T-helper 1 cell (primary cell): ENCODE data around the gene HCN4.

Source experiments
- DNase-seq, 5 donors: peaks; one replicate each; pipeline ENCODE4 v3.0.0-alpha.2; 2012 to 2020

HCN4 gene

DNA sequence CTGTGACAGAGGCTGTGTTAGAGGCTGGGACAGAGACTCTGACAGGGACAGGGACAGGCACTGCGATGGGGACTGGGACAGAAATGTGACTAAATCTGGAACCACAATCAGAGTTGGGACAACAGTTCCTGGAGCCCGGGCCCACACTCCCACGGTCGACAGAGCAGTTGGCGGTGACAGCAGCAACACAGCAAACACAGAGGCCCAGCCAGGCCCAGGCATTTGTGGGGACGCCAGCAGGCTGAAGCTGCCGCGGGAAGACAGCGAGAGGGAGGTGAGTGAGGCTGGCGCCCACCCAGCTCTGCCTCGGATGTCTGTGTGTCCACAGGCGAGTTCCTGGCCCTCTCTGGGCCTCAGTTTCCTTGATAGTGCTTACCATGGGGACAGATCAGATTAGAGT lies 9.3 kb upstream of the HCN4 start:
- DNase-seq, result no peak

DNA sequence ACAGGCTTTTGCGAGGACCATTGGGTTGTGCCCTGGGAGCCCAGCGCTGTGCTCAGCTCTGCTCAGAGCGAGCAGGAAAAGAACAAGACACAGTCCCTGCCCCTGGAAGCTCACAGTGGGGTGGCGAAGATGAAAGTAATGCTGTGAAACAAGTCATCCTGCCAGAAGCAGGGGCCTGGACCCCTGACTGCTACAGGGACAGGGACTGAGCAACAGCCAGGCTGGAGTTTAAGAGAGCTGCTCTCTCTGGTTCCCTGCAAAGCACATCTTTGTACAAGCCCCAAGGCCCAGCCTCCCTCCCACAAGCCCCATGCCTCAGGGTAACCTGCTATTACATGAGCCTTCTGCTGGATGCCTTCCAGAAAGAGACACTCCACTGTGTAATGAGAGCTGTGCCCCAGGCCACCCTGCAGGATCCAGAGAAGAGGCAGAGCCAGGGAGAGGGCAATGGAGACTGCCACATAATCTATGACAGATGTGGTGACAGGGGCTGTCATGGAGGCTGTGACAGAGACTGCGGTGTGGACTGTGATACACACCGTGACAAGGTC lies 7.1 kb upstream of the HCN4 start:
- DNase-seq, result no peak

DNA sequence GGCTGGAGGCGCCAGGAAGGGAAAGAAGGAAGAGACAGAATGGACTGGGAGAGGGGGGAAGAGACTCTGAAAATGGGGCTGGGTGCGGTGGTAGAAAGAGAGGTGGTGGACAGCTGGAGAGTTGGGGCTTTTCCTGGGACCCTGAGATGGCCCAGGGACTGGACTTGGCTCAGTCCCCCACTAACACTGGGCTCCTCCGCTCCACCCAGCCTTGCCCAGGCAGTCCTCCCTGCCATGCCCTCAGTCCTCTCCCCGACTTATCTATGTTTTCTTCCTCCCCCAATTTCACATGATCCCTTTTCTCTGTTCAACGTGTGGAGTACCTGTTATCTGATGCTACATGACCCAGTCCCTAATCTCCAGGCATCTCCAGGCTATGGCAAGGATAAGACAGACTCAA lies 6.3 kb upstream of the HCN4 start:
- no peak for DNase-seq

DNA sequence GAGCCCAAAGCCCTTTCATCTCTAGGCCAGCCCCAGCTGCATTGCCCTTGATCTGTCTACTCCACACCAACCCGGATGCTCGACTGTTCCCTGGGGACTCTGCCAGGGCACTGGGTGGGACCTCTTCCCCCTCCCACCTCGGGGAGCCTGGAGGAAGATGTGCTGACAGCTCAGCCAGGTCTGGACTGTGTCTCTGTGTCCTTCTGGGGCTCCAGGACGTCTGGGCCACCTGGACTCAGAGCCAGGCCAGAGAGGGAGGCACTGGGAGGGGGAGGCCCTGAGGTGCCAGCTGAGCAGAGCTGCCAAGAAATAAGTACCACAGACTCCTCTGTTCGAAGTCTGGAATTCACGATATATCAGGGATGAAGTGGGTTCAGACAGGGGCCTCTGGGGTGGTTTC lies 5.8 kb upstream of the HCN4 start:
- no peak for DNase-seq

DNA sequence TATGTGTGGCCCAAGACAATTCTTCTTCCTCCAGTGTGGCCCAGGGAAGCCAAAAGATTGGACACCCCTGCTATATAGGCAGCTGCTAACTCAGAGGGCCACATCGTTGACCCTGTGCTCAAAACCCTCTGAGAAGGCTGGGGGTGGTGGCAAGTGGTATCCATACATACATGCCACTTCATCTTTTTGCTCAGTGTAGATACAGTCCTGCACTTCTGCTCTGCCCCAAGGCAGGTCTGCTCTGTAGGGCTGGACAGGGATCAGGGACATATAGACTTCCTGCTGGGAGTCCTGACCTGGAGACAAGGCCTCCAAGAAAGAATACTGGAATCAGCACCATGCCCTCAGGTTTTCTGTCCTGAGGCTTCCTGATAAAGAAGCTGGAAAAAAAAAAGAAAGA lies 4.5 kb upstream of the HCN4 start:
- DNase-seq, result no peak

DNA sequence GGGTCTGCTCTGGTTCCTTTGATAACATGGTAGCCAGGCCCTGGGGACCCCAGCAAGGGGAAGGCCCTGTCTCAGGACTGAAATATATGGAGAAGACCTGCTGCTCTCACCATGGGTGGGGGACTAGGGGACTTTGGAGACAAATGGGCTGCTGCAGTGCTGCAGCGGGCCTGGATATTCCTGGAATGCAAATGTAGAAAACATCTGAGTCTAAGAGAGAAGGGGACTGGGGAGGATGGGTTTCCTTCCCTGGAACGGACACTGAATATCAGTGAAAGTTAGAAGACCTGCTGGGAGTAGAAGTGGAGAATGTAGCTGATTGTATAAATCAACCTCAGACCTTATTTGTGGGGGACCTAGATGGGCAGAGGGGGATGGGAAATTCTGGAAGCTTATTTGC lies 3.1 kb upstream of the HCN4 start:
- DNase-seq, result no peak

DNA sequence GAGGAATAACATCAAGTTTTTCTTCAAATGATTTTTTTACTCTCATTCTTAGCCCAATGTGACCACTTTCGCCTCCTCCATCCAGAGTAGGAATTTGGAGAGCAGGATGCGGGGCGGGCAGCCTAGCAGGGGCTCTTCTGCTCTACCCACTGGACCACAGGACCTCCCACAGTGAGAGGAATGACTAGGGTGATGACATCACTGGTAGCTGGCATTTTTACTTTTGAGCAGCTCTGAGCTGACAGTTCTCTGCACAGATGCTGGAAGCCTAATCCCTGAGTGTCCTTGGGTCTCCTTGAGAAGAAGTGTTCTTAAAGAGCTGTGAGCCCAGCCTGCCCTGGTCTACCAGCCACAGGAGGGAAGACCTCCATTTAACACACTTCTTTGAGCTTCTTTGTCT lies 1.4 kb upstream of the HCN4 start:
- peak in 1 of 5 donors; percentile 4 for DNase-seq

DNA sequence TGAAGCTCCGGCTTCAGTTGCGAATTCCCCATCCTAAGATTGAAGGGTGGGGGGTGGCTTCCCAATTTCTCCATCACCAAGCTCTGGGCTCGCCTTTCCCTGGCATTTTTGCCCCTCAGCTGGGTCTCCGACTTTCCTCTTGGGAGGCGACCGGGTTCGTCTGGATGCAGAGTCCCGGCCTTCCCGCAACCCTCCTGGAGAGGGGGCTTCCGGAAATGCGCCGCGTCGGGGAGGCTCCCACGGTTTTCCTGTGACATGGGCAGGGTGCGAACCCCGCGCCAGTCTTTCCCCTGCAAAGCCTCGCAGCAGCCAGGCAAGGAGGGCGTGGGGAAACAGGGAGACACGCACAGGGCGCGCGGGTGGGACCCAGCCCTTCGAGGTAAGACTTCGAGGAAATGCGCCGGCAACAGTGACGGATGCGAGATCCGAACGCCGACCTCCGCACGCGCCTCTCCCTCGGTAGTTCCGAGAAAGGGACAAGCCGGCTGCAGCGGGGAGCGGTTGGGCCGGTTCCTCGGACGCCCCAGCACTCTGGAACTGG lies 466 bp upstream of the HCN4 start:
- peak in 1 of 5 donors; percentile 5 for DNase-seq

DNA sequence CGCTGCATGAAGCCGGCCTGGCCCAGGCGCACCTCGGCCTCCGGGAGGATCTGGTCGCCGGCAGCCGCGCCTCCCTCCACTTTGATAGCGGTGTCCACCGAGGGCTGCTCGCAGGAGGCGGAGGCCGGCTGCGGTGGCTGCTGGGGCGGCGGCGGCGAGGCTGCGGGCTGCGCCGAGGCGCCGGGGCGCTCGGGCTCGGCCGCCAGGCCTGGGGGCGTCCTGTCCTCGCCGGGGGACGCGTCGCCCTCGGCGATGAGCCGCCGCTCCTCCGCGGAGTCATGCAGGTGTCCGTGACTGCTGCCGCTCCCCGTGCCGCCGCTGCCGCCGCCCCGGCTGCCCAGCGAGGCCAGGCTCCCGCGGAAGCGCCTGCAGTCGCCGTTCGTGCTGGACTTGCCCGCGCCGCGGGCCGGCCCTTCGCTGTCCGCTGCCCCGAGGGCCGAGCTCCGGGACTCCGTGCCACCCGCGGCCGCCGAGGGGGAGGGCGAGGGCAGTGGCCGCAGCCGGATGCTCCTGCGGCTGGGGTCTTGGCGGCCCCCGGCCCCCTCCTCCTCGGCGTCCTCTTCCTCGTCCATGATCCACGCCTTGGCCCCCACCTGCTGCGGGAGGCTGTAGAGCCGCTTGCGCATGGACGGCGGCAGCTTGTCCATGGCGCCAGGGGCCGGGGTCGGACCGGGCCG lies 996 bp downstream of the HCN4 start:
- DNase-seq, result no peak

DNA sequence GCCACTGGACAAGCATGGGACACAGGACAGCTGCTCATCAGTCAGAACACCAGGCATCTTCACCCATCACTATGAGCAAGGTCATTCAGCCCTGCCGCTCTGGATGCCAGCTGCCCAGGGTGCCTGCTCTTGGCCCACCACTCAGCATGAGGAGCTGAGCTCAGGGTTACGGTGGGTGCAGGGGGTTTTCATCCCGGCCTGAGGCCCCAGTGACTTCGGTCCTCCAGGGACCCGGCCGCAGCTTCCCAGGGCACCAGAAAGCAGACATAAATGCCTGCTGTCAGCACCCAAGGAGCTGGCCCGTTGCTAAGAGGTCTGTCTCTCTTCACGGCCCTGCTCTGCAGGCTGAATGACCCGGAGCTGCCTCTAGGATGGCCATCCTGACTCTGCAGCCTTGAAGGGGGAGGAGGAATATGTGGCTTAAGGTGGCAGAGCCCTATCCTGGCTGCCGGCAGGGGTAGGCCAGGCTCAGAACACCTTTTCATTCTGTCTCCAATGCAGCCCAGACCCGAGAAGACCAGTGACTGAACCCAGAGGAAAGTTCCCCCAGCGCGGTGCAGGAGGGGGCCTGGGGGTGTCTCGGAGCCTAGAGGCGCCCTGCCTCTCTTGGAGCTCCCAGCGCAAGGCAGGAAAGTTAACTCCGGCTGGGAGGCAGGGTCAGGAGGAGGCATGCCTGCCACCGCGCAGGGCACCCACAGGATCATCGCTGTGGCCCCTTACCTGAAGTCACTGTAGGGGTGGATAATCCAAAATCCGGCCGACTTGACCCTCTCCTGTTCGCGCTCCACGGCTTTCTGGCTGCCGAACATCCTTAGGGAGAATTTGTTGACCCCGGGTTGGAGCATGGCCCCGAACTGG lies 1.8 kb downstream of the HCN4 start:
- no peak for DNase-seq

DNA sequence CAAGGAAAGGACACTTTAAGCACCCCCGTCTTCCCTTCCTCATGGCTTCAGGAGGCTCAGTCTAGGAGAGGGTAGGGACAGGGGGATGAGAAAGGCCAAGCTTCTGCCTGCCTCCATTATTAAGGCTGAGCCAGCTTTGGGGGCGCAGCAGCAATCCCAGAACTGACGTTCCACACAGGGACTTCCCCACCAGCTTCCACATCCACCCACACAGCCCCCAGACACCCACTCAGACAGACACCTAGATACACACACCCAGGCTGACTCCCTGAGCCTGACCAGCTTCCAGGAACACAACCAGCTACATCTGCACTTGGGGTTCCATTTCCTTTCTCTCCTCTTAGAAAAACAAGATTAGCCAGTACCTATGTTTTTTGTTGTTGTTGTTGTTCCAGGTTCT lies 4.7 kb downstream of the HCN4 start:
- no peak for DNase-seq

DNA sequence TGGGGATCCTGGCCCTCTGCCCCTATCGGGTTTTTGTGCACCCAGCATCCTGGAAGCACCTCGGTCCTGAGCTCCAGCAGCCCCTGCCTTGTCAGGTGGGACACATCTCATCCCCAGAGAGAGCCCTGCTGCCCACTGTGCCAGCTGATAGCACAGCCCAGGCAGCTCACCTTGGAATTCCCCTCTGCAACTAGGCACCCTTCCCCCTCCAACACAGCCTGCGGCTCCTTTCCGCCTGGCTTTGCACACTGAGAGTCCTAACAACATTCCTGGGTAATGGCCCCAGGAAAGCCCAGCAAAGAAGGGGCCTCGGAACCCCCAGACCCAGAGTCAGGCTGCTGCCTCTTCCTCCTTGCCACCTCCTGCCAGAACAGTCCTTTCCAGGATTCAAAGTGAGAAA lies 5.9 kb downstream of the HCN4 start:
- no peak for DNase-seq

DNA sequence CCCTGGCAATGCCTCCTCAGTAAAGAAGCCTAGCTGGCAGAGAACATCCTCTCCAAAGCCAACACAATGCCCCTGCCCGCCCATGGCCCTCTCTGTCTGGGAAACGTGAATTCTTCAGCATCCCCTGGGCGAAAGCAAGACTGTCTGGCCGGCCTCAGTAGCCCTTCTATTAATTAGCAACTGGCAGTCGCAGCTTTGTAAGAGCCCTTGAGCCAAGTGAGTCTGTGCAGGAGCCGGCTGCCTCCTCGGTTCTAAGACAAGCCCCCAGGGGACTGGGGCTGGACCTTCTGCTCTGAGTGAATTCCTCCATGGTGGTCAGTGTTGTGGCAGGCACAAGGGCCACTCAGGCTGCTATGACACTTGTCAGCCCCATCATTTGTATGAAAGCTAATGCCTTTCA lies 7.4 kb downstream of the HCN4 start:
- no peak for DNase-seq

DNA sequence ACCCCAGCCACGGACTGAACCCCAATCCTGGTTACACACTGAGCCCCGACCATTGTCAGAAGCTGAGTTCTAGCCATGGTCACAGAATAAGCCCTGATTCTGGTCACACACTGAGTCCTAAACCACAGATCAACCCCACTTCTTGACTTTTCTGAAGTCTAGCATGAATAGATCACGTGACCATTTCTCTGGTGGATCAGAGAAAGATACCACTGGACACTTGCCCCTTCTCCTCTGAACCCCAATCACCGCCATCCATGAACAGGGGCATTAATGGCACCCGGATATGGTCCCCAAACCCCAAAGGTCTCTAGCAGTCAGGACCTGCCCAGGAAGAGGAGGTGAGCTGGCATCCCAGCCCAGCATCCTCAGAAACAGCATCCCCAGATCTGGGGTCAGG lies 9.1 kb downstream of the HCN4 start:
- no peak for DNase-seq

DNA sequence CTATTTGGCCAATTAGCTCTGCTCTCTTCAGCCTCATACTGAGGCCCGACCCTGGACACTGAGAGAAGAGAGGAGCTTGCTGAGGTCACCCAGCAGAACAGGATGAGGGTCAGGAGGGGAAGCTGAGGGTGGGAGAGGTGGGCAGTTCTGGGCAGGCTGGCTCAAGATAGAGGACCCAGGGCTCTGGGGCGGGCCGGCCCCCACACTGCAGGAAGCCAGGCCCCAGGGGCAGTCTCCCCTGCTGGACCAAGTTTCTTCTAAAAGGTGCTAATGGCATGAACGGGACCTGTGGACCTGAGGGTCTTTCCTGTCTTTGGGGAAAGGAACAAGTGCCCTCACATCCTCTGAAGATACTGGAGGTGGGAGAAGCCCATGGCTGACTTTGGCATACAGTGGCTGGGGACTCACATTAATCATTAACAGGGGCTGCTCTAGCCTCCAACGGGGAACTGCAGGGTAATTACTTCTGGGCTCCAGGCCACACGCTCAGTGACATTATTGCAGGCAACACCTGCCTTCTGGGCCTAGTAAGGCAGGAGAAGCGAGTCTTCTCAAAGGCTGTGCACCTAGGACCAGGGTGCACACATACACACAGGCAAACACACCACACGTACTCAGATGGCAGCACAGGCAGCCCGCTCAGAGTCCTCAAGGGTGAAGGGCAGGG lies 10.6 kb downstream of the HCN4 start:
- DNase-seq, result no peak

DNA sequence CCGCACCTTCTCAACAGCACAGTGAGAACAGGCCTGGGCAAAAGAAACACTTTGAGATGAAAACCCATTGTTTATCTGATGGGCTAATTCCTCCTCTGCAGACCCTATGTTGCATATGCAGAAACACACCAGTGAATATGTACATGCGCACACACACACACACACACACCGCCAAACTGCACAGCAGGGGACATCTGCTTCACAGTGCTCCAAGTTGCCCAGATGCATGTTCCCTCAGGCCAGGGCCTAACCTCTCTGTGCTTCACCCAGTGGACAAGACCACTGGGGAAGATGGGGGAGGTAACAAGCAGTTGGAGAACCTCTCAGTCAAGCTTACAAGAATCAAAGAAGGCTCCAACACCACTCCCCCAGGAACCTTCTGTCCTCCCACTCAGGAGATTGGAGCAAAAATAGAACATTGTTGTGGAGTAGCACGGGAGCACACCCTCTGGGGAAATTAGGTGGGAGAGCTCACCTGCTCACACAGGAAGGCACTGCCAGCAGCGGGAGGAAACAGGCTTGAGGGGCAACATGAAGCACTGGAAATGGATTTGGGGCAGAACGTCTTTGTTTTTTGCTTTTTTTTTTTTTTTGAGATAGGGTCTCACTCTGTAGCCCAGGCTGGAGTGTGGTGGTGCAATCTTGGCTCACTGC lies 13.0 kb downstream of the HCN4 start:
- DNase-seq, result no peak

DNA sequence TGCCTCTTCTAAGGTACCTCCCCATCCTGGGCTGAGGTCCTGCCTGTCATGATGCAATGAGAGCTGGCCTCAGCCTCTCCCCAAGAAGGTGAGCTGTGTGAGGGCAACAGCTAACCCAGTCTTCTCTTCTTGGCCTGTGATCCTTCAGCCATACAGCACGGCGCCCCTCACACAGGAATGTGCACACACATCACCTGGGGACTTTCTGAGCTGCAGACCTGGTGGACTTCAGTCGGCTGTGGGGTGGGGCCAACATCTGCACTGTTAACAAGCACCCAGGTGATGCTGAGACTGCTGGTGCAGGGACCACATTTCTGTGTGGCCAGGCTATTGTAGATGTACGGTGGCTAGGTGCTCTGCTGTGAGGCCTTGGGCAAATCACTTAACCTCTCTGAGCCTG lies 14.5 kb downstream of the HCN4 start:
- no peak for DNase-seq

DNA sequence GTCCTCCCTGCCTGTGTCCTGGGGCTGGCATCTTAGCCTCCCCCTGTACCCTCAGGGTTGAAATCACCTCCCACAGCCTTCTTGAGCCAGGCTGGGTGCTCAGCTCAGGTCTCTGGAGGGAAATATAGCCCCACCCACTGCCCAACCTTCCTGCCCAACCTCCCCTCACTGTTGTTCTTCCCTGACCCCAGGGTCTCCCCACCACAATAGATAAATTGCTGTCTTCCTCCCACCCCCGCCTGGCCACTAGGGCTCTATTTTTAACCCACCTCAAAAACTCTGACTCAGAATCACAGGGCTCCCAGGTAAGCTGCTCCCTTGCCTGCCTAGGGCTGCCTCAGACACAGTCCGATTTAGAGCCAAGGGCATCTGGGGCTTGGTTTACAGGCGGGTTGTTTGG lies 15.0 kb downstream of the HCN4 start:
- no peak for DNase-seq

DNA sequence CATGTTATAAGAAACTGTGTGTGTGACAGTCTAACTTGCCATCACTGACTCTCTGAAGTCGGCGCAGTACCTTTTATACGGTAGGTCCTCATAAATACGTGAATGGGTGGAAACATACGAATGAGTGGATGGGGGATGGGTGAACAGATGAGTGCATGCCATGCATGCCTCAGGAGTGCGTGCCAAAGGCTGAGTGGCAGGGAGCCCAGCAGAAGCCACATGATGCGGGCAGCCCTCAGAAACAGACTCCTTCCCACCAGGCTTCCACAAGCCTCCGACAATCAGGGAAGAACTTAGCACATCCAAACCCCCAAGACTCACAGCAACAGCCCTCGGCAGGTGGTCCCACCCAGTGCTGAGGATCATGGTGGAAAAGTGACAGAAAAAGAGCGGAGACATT lies 16.7 kb downstream of the HCN4 start:
- DNase-seq, result no peak

DNA sequence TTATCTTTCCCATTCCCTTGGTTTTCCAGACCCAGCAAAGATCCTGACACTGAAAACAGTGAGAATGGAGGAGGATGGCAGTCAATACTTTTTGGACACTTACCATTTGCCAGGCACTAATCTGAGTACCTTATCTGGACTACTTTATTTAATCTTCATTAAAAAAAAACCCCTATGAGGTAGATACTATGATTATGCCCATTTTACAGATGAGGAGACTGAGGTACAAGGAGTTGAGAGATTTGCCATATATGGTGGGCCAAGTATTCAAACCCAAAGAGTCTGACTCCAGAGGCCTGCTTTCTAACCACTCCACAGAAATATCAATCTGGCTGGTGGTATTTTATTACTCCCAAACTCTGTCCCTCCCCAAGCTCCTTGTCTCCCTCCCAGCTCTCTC lies 19.6 kb downstream of the HCN4 start:
- no peak for DNase-seq

DNA sequence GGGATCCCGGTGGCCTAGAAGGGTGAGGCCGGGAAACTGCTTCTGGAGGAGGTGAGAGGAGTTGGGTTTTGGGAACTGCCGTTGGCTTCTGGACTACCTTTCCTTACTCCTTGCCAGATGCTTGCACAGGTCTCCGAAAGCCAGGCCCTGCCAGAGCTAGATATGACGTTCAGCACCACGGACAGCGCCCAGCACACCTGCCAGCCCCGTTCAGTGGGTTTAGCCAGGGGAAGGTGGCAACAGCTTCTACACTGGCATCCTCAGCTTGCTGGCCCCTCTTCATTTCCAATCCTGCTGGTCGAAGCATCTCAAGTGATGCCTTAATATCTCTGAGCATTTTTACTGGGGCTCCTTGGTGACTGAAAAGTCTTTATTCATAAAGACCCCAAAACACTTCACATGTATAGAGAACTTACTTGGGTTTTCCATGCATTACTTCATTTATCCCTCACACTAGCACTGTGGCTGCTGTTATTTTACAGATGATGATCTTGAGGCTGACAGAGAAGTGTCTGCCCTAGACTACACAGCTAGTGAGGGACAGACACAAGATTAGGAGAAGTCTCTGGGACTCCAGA lies 21.9 kb downstream of the HCN4 start:
- DNase-seq, result peak; percentile 17 to 49 (median 40)

DNA sequence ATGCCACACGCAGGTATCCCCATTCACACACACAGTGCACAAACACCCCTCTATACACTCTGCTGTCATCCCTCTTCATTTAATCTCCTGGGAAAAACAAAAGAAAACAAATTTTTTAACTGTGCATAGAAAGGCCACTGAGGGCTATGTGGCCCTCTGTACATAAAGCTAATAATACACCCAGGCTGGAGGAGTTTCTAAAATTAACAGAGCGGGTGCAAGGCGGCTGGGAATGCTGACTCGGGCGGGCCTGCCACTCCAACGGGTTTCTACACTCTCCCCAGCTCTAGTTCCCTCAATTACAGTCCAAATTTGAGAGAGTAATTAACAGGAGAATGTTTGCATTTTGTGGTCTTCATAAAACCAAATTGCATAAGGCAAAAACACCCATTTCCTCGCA lies 23.1 kb downstream of the HCN4 start:
- no peak for DNase-seq

DNA sequence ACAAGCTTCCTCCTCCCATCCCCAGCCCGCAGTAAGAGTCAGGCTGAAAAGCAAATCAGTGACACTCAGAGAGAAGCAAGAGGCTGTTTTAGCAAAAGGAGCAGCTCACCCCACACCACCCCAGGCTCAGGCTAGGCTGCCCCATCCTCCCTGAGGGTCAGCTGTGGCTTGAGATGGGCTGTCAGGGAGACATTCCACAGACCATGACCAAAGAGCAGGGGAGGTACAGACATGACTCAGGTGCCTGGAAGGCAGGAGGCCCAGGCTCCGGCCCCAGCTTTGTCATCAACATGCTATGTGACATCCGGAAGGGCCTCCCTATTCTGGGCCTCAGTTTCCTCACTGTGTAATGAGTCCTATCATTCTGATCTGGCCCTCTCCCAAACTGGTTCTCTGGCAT lies 24.7 kb downstream of the HCN4 start:
- no peak for DNase-seq
